Measurements from ENCODE around the gene CDKN1C. TPM values are rescaled to one million over a fixed set of nuclear protein-coding genes. Genes with fewer than 3 reads are reported as not detected.

The CDKN1C gene
- total and polyA plus RNA-seq, 9 donors: 72.3 to 363 (median 211) TPM

GRCh38 chr11:2860636-2861035 lies 24.9 kb downstream of the CDKN1C start:
- intact Hi-C loops (cut with DNase I): no loop called here
- Histone ChIP-seq H3K9me3 (no peaks in the 10 kb centered on the region), H3K36me3 (no peaks in the 10 kb centered on the region), H3K27ac (no peak overlapping the region), H3K4me3 (no peak overlapping the region), H3K4me1 (ENCODE audit: insufficient read depth) (no peaks in the 10 kb centered on the region), H3K27me3 (no peaks in the 10 kb centered on the region)
- no peak for DNase-seq
- 76 to 78% (median 77%) methylated on average over 7 of the region's 7 CpGs for WGBS, 3 donors
- TF ChIP-seq EP300 (IDR thresholded peaks at IDR 0.05) (no peak), POLR2A (IDR thresholded peaks at IDR 0.05) (no peak), CTCF (IDR thresholded peaks at IDR 0.05) (no peak)

GRCh38 chr11:2859699-2860037 lies 25.9 kb downstream of the CDKN1C start:
- no peaks in the 10 kb centered on the region for H3K4me1 ChIP-seq (ENCODE audit: insufficient read depth)
- no peak for DNase-seq
- H3K27ac ChIP-seq: no peak overlapping the region
- TF ChIP-seq CTCF (IDR thresholded peaks at IDR 0.05) (no peak), POLR2A (IDR thresholded peaks at IDR 0.05) (no peak), EP300 (IDR thresholded peaks at IDR 0.05) (no peak)
- no peaks in the 10 kb centered on the region for H3K9me3 ChIP-seq
- no peak overlapping the region for H3K4me3 ChIP-seq
- no peaks in the 10 kb centered on the region for H3K27me3 ChIP-seq
- WGBS, 3 donors: 90 to 97% (median 93%) methylated on average over 10 of the region's 10 CpGs
- no peaks in the 10 kb centered on the region for H3K36me3 ChIP-seq
- intact Hi-C loops (cut with DNase I): no loop called here

- Histone ChIP-seq H3K36me3 (no peaks in the 10 kb centered on the region), H3K4me1 (ENCODE audit: insufficient read depth) (no peaks in the 10 kb centered on the region), H3K27ac (no peak overlapping the region), H3K4me3 (no peak overlapping the region), H3K27me3 (no peaks in the 10 kb centered on the region), H3K9me3 (no peaks in the 10 kb centered on the region)
- 87 to 93% (median 87%) methylated on average over 16 of the region's 16 CpGs for WGBS, 3 donors
- DNase-seq: no peak
- intact Hi-C loops (cut with DNase I): no loop called here
- no peak for TF ChIP-seq POLR2A (IDR thresholded peaks at IDR 0.05)
- no peak for TF ChIP-seq EP300 (IDR thresholded peaks at IDR 0.05)
- no peak for TF ChIP-seq CTCF (IDR thresholded peaks at IDR 0.05)
These were observed 26.4 kb downstream of the CDKN1C start for GRCh38 chr11:2858995-2859698.

- no peaks in the 10 kb centered on the region for H3K9me3 ChIP-seq
- intact Hi-C loops (cut with DNase I): no loop called here
- H3K4me3 ChIP-seq: no peak overlapping the region
- H3K4me1 ChIP-seq (ENCODE audit: insufficient read depth): no peaks in the 10 kb centered on the region
- H3K27ac ChIP-seq: no peak overlapping the region
- DNase-seq: no peak
- no peak for TF ChIP-seq CTCF (IDR thresholded peaks at IDR 0.05)
- no peak for TF ChIP-seq EP300 (IDR thresholded peaks at IDR 0.05)
- no peaks in the 10 kb centered on the region for H3K27me3 ChIP-seq
- 63 to 73% (median 72%) methylated on average over 14 to 18 of the region's 18 CpGs for WGBS, 3 donors
- no peaks in the 10 kb centered on the region for H3K36me3 ChIP-seq
These were observed 27.7 kb downstream of the CDKN1C start for GRCh38 chr11:2857918-2858317.
